Fibroblast of skin of scalp (primary cell): ENCODE results near the gene PARD6G.
A peak's percentile ranks its signal among the peaks of the same experiment; 100 is the strongest.
"Not testable (repeated sequence)": the region's sequence is repeated elsewhere in the genome, so short reads cannot be mapped to it uniquely, and the experiment has no call there.

Source experiments
- DNase-seq: peaks from one replicate; pipeline ENCODE4 v3.0.0-alpha.2; 2013

PARD6G gene

DNA sequence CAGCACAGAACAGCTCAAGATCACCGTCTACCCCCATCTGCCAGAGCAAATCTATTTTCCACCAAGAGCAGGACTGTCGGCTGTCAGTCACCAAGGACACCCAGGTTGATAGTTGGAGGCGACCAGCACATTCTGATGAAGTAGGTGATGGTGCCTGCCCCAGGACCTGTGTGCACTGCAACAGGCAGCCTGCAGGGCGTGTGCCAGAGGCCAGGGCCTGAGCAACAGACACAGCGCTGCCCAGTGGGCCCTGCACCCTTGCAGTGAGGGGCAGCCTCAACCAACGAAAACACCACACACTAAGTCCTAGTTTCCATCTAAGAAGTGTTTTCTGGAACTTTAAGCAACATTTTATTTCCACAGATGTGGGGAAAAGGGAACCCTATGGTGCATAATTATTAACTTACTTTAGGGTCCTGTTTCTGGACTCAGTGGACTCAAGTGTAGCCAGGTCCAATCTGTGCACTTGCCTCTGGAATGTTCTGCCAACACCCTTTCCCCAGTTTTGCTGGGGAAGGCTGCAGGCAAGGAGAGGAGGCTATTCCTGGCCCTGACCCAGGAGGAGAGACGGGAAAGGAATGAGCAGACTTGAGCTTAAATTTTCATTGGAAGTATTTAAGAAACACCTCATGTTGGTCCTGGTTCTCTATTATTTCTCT, 76.8 kb downstream of the PARD6G start:
- DNase-seq, result no peak

DNA sequence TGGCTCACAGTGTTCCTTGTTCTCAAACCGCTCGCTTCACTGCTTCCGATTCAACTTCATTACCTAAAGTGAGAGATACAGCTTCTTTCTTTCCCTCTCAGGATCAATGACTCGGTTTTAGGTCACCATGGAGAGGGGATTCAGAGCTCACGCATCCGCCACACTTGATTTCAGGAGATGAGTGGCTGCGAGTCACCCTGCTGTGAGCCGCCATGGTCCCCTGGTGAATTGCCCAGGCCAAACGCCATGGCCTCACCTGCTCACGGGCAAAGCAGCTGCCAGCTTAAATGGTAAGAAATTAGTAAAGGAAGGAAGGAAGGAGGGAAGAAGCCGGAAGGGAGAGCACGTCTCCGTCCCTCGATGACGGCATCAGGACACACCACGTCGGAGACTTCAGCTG, 77.7 kb downstream of the PARD6G start:
- DNase-seq, result no peak

DNA sequence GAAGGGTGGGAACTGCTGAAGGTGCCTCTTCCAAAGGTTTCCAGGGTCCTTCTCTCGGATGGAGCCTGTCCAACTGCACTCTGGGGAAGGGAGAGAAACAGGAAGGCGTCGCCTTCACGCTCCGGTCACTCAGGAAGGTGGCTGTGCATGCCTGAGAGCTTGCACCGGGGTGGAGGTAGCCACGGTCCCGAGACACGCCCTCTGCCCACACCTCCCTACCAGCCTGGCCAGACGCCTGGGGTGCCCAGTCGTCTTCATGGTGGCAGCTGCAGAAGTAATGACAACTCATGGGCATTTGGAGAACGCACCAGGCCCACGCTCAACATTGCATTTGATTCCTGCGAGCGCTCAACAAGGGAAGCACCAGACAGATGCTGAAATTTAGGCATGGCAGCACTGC, 78.3 kb downstream of the PARD6G start:
- DNase-seq, result no peak

DNA sequence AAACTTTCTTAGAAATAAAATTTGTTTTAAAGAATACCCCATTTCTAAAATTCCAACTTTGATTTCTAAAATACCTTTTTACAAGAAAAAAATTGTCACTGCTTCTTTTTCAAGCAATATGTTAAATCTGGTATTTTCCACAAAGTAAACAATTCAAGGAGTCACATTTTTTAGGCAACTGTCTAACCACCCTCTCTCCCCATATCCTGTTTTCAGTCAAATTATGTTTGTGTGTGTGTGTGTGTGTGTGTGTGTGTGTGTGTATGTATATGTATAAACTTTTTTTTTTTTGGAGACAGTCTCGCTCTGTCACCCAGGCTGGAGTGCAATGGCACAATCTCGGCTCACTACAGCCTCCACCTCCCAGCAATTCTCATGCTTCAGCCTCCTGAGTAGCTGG, 79.0 kb downstream of the PARD6G start:
- peak; percentile 64 for DNase-seq

DNA sequence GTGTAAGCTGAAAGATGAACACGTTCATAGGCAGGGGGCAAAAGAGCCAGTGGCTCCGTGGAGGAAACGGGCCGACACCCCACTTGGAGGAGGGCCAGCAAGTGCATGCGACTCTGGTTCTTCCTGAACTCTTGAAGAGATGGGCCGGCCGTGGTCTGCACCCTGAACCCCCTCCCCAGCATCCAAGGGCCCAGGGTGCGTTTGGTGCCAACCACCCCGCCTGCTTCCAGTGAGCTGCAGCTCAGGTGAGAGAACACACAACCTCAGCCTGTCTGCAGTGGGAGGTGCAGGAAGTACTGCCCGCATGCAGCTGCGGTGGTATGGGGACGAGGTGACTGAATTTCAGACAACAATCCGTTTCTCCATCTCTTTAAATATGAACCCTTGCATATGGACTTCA, 79.4 kb downstream of the PARD6G start:
- no peak for DNase-seq

DNA sequence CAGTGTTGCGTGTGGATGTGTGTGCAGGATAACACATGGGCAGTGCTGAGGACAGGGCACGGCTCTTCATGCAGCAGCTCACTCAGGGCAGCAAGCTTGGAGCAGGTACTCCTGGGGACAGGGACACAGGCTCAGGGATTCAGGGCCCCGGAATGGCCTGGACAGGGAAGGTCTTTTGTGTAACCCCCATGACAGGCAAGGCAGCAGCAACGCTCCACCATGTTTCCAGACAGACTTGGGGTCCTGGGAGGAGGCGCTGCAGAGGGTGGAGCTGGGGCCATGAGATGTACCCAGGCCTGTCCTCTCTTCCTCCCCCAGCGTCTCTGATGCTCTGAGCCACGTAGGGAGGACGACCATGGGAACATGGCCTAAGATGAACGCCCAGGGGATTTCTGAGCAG, 80.0 kb downstream of the PARD6G start:
- DNase-seq, result no peak

DNA sequence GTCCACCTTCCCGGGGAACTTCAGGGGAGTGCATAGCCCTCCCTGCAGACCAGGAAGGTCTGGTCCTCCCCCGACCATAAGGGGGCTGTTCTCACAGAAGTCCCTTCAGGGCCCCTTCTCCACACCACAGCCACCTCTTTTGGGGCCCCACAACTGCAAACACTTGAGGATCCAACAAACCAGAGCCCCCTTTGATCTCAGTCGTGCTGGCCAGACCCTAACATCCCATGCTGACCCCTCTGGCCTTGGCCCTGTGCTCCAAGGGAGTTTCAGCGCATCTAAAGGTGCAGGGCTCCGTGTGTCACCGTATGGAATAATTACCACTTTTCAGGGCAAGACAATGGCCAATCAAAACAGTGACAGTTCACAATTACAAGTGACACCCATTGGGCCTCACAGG, 80.6 kb downstream of the PARD6G start:
- no peak for DNase-seq

DNA sequence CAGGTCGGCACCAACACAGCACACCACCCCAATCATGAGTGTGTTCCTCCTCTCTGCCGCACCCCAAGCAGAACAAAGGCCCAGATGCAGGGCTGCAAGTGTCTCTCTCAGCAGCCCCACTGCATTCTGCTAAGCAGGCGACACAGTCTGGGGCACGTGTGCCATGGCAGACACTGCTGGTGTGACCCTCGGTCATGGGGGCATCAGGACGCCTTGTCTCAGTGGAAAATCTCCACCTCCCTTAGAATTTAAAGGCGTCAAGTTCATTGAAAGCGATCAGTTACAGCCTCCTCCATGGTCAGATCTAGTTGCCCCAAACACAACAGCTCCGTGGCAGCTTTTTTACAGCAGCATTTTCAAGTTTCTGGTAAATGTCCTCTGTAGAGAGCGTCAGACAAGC, 81.1 kb downstream of the PARD6G start:
- DNase-seq, result no peak

DNA sequence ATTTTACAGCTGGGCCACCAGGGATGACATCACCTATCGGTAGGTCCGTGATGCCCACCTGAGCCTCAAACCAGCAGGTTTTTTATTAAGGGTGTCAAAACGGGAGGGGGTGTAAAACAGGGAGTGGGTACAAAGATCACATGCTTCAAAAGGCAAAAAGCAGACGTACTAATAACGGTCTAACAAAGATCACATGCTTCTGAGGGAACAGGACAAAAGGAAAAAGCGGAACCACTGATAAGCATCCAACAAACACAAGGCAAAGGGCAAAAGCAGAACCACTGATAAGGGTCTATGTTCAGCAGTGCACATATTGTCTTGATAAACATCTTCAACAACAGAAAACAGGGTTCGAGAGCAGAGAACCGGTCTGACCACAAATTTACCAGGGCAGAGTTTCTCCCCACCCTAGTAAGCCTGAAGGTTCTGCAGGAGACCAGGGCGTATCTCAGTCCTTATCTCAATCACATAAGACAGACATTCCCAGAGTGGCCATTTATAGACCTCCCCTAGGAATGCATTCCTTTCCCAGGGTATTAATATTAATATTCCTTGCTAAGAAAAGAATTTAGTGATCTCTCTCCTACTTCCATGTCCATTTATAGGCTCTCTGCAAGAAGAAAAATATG, 82.5 kb downstream of the PARD6G start:
- not testable (repeated sequence) for DNase-seq

DNA sequence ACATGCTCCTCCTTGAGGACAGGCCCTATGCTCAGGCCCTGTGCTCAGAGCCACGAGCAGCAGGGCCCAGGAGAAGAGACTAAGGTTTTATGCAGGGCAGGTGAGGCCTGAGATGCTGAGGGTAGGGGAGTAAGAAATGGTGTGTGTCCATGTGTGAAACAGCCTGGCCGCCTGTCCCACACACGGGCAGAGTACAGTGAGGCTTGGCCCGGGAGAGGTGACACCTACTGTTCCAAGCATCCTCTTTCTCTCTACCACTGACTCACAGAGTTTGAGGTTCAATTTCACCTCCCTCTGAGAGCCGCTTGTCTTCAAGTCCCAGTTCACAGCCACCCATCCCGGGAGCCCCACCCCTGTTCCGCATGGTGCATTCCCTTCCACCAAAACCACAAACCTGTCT, 84.1 kb downstream of the PARD6G start:
- DNase-seq, result no peak

DNA sequence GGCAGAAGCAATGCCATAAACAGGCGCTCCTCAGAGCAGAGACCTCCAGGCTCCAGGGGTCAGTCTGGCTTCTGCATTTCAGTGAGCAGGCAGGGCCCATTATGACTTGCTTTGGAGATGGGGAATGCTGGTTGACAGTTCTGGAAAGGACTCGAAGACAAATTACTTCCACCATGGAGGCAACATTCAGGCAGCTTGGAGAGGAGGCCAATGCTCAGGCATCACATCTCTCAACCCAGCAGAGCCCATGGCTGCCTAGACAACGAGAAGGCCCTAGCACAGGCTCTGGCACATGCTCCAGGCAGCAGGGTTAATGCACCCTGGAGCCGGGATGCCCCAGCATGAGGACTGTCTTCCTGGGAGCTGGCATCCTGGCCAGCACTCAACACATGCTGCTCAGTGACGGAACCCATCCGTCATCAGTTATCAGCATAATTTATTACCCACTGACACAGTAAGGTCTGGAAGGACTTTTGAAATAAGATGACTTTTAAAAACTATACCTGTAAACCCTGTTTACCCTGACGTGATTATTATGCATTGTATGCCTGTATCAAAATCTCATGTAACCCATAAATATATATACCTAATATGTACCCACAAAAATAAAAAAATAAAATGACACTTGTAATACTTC, 85.4 kb downstream of the PARD6G start:
- no peak for DNase-seq

DNA sequence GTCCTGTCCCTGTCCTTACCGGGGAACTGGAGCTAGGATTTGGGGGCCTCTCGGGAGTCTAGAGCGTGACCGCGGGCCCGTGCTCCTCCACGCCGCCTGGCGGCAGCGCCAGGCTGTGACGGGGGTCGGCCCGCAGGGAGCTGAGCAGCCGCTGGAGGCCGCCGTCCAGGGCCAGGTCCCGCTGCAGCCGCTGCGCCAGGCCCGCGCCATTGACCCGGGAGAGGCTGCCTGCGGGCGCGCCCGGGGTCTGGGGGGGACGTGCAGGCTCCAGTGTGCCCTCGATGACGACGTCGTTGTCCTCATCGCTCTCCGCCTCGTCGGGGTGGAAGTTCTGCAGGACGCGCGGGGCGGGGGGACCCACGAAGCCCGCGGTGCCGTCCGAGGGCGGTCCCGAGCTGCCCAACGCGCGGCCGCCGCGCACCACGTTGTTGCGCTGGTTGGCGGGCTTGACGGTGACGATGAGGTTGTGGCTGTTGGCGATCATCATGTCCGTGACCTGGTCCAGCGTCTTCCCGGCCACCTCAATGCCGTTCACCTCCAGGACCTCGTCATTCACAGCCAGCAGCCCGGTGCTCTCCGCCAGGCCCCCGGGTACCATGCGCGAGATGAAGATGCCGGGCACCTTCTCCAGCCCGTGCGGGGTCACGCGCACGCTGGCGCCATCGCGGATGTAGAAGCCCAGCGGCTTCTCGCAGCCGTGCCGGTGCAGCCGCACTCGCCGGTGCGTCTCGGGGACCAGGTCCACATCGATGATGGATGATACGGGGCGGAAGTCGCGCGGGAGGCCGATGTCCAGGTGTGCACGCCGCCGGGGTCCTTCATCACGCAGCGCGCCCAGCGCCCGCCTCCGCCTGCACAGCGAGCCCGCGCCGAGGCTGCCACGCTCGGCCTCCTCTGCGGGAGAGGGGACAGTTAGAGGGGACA, 87.3 kb downstream of the PARD6G start:
- DNase-seq, result peak; percentile 46

DNA sequence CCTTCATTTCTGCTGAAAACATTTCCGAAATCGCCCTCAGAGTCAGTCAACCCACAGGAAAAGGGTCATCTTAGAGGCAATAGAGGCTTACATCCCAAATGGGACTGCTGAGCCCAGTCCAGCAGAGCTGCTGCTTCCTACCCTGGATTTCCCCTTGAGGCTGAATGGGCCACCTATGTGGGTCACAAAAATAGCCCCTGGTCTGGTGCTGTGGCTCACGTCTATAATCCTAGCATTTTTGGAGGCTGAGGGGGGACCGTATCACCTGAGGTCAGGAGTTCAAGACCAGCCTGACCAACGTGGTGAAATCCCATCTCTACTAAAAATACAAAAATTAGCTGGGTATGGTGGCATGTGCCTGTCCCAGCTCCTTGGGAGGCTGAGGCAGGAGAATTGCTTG, 88.9 kb downstream of the PARD6G start:
- no peak for DNase-seq

DNA sequence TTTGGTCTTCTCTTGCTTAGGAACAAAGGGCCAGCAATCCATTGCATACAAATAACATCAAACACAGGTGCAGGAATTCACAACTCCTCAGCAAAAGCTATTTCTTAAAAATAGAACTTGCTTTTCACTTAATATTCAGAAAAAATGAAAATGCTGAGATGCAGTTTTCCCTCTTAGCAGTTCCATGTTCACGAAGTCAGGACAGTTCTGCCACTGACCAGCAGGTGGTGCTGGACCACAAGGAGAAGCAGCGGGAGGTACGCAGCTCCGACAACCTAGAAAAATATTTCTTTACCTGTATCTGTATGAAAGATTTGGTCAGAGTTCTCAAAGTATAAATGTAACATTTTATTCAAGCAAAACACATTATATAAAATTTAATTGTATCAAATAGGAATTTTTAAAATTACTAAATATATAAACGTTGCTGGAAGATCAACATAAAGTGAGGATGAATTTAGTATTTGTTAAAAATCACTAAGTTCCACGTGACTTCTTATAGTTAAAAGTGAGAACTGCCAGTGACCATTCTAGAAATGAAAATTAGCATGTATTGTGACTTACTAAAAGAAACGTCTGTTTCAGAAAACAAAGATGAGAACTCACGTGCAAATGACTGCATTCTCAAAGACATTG, 89.5 kb downstream of the PARD6G start:
- DNase-seq, result peak; percentile 66

DNA sequence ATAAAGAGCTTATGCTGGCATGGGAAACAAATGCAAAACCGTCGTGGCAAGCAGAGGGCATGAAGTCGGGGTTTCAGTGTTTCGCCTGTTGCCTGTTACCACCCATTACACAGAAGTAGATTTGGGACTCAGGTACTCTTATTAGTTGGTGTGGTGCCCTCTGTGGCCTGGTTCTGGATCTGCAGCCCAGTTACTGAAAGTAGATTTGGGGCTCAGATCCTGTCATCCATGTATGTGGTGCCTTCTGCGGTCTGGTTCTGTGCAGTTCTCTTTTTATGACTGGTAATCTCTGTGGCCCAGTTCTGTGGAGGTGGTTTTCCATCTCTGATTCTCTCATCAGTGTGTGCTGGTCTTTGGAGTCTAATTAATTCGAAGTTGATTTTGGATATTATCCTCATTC, 93.0 kb downstream of the PARD6G start:
- DNase-seq, result no peak

DNA sequence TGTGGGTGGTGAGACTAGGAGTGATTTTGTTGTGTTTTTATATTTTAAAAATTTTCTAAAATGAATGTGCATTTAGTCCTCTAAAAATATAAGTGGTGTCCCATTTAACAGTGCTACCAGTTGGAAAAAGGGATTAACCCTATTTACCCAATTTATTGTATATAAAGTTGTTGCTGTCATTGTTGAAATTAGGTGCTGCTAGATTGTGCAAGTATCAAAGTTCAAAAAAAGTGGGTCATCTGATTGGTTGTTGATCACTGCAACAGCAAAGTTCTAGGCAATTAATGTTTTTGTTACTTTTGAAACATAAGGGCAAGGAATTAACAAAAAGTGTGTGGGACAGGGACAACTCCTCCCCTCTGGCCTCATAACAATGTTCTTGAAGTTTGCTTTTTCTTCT, 97.6 kb downstream of the PARD6G start:
- no peak for DNase-seq

DNA sequence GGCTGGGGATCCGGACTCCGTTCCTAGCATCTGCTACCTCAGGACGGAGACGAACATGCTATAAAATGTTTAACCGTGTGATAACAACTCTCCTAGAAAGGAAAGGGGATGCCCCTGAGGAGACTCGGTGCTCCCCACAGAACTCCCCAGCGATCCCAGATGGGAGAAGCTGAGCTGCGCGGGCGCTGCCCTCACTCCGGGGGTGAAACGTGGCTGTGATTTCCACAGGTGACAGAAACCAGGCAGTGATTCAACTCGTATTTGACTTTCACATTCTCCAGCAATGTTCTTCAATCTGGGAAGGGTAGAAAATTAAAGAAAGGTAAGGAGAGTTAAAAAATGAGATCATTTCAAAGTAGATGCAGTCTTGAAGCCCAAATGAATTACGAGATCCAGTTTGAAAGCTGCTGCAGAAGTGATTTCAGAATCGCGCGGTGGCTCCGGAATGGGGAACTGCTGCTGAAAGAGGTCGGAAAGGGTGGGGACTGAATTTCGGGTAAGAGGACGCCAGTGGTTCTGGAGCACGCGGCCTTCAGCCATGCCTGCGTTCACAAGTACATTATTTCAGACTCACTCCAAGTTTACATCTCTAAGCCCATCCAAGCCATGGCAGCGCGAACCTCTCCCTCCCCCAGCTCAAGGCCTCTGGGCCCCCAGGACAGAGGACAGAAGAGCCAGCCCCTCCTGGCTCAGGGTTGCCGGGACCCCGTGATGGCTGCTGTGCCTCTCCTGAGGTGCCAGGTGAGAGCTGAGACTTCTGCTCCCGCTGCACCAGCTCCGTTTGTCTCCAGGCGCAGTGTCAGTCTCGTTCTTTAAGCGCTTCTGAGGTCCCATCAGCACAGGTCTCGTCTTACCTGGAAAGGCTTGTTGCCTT, 98.8 kb downstream of the PARD6G start:
- no peak for DNase-seq

DNA sequence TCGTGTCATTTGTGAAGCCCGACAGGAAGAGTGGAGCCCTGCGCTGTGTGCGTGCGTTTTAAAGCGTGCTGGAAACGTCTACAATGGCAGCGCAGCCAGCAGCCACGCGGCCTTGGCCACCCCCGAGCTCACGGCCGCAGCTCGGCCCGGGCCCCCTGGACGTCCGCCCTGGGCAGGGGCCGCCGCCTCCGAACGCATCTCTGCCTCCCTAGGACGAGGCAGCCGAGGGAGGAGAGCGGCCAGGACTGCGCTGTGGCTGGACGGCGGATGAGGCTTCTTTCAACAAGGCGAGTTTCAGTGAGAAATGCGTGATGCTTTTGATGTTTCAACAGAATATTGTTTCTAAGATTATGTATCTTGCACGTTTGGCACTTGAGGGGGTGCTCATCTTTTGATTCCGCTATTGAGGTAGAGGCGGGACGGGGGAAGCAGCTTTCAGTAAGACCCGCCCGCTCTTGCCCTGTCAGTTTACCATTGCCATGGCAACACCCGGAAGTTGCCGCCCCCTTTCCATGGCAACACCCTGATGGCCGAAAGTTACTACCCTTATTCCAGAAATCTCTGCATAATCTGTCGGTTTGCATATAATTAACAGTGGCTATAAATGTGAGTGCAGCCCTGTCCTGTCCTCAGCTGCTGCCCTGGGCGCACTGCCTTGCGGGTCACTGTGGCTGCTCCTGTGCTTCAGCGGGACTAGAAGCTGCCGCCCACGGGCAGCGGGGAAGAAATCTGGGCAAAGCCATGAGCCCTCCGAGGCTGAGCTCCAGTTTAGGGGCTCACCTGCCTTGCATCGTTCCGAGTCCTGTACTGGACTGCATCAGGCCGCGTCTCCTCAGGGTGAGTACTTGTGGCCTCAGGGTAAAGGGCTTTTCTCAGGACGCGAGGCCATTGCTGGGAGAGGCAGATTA, 99.6 kb downstream of the PARD6G start:
- peak; percentile 84 for DNase-seq

DNA sequence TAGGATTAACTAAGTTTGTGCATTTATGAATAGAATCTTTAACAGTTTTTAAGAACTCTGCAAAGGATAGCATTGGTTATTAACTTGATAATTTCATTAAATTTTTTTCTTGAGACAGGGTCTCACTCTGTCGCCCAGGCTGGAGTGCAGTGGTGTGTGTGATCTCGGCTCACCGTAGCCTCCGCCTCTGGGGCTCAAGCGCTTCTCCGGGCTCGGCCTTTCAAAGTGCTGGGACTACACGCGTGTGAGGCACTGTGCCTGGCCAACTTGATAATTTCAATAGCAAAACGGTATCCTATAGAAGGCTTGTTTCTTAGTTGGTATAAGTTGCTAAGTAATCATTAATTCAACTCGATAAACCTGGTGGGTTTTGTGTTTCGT, 100.3 kb downstream of the PARD6G start:
- no peak for DNase-seq

DNA sequence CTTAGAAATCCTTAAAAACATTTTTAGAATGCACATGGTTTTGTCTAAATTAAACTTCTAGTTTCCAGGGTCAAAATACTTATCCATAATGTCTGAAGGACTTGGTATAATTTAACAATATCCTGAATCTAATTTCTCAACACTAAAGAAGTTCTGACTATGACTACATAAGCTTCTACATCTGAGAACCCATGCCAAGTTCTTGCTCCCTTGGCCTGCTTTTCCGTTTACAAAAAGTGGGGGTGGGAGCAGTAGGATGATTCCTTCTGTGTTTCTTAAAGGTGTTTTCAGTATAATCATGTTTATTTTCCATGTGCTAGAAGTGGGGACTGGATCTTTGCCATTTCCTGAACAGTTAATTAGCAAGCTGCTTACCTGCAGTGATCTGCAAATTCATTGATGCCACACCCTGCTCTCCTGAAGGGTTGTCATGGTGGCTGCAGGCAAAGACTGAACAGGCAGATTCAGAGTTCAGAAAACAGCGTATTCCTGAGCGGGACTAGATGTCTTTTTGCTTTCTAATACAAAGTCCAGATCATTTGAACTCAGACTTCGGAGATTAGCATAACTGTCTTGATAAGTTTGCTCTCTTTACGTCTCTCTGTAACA, 102.0 kb downstream of the PARD6G start:
- DNase-seq, result no peak
